ENCODE data around the gene BPIFB6. TPM values are rescaled to one million over a fixed set of nuclear protein-coding genes. Genes with fewer than 3 reads are reported as not detected.

Gene BPIFB6
- total RNA-seq, 4 donors from 2014 or later: not detected

DNA sequence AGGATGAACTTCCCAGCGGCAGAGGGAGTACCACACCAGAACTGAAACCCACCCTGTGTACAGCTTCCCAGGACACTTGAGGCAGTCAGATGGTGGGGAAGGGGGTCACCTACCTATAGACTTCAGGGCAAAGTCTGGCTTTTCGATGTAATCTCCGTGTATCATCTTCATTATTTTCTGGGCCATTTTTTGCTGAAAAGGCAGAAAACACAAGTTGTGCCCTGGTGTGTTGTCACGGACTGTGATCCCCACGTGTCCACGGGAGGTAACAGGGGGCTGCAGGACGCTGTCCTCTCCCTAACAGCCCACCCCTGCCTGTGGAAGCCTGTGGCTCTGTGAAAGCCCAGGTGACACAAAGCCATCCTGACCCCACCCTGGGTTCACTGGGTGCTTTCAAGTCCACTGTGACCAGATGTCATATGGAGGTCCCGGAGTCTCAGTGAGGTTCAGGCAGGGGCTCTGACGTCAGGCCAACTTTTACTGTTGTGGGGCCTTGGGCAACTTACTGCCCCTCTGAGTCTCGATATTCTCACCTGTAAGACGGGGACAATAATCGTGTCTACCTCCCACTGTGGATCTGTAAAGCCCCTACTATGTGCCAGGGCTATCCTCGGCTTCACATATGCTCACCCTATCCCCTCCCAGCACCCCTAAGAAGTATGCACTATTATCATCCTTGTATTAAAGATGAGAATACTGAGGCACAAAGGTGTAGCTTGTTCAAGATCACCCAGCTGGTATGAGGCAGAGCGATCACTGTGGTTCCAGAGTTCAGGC is 41.8 kb upstream of the BPIFB6 start:
- H3K27ac ChIP-seq: no peak overlapping the region
- H3K27me3 ChIP-seq: peaks cover 15% of the 10 kb centered on the region
- TF ChIP-seq POLR2A (IDR thresholded peaks at IDR 0.05) (no peak), EP300 (IDR thresholded peaks at IDR 0.05) (no peak), POLR2AphosphoS5 (IDR thresholded peaks at IDR 0.05) (no peak)
- TF ChIP-seq, protein P1, sequence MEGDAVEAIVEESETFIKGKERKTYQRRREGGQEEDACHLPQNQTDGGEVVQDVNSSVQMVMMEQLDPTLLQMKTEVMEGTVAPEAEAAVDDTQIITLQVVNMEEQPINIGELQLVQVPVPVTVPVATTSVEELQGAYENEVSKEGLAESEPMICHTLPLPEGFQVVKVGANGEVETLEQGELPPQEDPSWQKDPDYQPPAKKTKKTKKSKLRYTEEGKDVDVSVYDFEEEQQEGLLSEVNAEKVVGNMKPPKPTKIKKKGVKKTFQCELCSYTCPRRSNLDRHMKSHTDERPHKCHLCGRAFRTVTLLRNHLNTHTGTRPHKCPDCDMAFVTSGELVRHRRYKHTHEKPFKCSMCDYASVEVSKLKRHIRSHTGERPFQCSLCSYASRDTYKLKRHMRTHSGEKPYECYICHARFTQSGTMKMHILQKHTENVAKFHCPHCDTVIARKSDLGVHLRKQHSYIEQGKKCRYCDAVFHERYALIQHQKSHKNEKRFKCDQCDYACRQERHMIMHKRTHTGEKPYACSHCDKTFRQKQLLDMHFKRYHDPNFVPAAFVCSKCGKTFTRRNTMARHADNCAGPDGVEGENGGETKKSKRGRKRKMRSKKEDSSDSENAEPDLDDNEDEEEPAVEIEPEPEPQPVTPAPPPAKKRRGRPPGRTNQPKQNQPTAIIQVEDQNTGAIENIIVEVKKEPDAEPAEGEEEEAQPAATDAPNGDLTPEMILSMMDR (IDR thresholded peaks at IDR 0.05): no peak
- no peaks in the 10 kb centered on the region for H3K4me1 ChIP-seq
- H3K9me3 ChIP-seq: no peaks in the 10 kb centered on the region
- H3K4me3 ChIP-seq: no peak overlapping the region
- WGBS: 94% methylated on average over 8 of the region's 14 CpGs
- H3K36me3 ChIP-seq: no peaks in the 10 kb centered on the region
- no peak for DNase-seq (ENCODE audit: low spot score in 2 of 2)

DNA sequence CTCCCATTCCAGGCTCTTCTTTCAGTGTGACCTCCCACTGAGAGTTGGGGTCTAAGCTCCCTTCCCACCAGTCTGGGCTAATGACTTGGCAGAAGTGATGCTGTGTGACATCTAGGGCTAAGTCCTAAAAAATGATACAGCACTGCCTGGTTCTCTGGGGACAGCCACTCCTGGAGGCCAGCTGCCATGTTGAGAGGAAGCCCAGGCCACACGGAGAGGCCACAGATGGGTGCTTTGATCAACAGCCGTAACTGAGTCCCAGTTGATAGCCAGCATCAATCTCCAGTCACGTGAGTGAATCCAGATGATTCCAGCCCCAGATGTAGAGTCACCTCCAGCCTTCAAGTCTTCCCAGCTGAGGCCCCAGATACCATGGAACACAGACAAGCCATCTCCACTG is 41.0 kb upstream of the BPIFB6 start:
- no peak for DNase-seq (ENCODE audit: low spot score in 2 of 2)
- Histone ChIP-seq H3K4me3 (no peak overlapping the region), H3K4me1 (no peaks in the 10 kb centered on the region), H3K9me3 (no peaks in the 10 kb centered on the region), H3K27me3 (peaks cover 15% of the 10 kb centered on the region), H3K36me3 (no peaks in the 10 kb centered on the region), H3K27ac (no peak overlapping the region)
- WGBS: no CpG with 5 or more reads among the region's 3 CpGs
- TF ChIP-seq POLR2AphosphoS5 (IDR thresholded peaks at IDR 0.05) (no peak), POLR2A (IDR thresholded peaks at IDR 0.05) (no peak), EP300 (IDR thresholded peaks at IDR 0.05) (no peak)
- TF ChIP-seq, protein P1 (IDR thresholded peaks at IDR 0.05): no peak

DNA sequence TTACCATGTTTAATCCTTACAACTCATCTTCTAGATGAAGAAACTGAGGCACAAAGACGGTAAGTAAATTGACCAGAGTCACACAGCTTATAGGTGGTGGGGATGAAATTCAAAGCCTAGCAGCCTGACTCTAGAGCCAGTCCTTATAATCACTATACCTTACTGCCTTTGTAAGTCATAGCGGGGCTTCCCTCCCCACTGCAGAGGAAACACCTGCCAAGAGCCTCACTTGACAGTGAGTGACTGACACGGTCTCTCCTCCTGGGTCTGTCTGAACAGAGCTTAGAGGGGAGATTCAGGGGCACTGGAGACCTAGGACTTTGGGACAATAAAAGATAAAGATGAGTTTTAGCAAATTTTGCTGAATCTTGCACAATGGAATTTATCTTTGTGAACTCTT is 40.1 kb upstream of the BPIFB6 start:
- 62% methylated on average over 3 of the region's 3 CpGs for WGBS
- no peaks in the 10 kb centered on the region for H3K36me3 ChIP-seq
- H3K9me3 ChIP-seq: no peaks in the 10 kb centered on the region
- TF ChIP-seq EP300 (IDR thresholded peaks at IDR 0.05) (no peak), POLR2AphosphoS5 (IDR thresholded peaks at IDR 0.05) (no peak), POLR2A (IDR thresholded peaks at IDR 0.05) (no peak)
- TF ChIP-seq, protein P1 (IDR thresholded peaks at IDR 0.05): no peak
- DNase-seq (ENCODE audit: low spot score in 2 of 2): no peak
- peaks cover 15% of the 10 kb centered on the region for H3K27me3 ChIP-seq
- no peaks in the 10 kb centered on the region for H3K4me1 ChIP-seq
- H3K4me3 ChIP-seq: no peak overlapping the region
- no peak overlapping the region for H3K27ac ChIP-seq

DNA sequence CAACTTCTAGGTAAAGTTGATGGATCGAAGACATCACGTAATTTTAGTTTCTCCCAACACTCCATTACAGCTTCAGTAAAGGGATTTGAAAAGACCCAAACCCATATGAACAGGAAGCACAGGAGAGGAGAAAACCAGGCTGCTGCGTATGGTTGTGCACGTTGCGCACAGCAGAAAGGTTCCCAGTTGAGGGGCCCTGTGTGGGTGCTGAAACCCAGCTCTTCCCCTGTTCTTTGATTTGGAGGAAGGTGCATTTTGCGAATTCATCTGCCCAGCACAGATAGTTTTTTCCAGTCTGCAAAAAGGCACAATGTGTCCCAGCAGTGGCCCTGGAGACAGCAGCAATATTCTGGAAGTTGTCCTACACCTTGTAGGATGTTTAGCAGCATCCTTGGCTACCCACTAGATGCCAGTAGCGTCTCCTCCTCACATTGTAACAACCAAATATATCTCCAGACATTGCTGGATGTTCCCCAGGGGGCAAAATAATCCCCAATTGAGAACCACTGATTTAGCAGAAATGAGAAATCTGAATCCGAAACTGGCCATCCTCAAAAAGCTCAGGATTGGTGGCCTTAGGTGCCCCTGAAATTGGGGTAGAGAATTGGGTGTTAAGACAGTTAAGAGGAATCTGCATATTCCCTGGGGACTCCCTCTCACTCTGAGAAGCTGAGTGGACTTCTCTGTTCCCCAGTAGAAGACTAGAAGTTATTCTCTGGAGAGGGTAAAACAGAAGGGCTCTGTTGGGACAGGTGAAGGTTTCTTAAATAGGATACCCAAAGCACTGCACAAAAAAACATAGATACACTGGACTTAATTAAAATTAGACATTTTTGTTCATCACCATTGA is 39.4 kb upstream of the BPIFB6 start:
- TF ChIP-seq POLR2AphosphoS5 (IDR thresholded peaks at IDR 0.05) (no peak), EP300 (IDR thresholded peaks at IDR 0.05) (no peak), POLR2A (IDR thresholded peaks at IDR 0.05) (no peak)
- TF ChIP-seq, protein P1 (IDR thresholded peaks at IDR 0.05): no peak
- H3K27me3 ChIP-seq: peaks cover 9% of the 10 kb centered on the region

DNA sequence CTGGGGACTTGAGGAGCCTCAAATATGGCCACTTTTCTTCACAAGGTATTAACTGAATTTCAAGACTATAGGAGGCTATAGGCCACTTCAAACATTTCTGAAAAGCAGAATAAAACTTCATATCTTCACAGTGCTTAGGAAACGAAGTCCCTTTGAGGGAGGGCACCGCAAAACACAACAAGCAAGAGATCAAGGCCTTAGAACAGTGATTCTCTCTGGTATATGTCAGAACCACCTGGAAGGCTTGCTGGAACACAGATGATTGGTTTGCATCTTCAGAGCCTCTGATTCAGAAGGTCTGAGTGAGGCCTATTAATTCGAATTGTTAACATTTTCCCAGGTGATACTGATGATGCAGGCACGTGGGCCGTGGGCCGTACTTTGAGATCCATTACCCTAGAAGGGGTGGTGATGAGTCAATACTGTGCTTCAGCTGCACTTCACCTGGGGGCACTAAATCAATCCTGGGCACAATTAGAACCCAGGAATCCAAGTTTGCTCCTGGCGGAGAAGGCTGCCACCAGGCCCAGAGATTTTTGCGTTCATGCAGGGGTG is 37.9 kb upstream of the BPIFB6 start:
- no peak overlapping the region for H3K4me3 ChIP-seq
- no peaks in the 10 kb centered on the region for H3K4me1 ChIP-seq
- H3K36me3 ChIP-seq: no peaks in the 10 kb centered on the region
- H3K27me3 ChIP-seq: peaks cover 8% of the 10 kb centered on the region
- 76% methylated on average over 8 of the region's 8 CpGs for WGBS
- TF ChIP-seq, protein P1 (IDR thresholded peaks at IDR 0.05): no peak
- no peak for TF ChIP-seq POLR2AphosphoS5 (IDR thresholded peaks at IDR 0.05)
- no peak for TF ChIP-seq POLR2A (IDR thresholded peaks at IDR 0.05)
- TF ChIP-seq EP300 (IDR thresholded peaks at IDR 0.05): no peak
- no peak for DNase-seq (ENCODE audit: low spot score in 2 of 2)
- no peak overlapping the region for H3K27ac ChIP-seq
- no peaks in the 10 kb centered on the region for H3K9me3 ChIP-seq

More for the DNA sequence above, 39.4 kb upstream of the BPIFB6 start:
- Histone ChIP-seq H3K4me3 (no peak overlapping the region), H3K4me1 (no peaks in the 10 kb centered on the region), H3K9me3 (no peaks in the 10 kb centered on the region), H3K36me3 (no peaks in the 10 kb centered on the region), H3K27ac (no peak overlapping the region)
- no peak for DNase-seq (ENCODE audit: low spot score in 2 of 2)
- WGBS: 86% methylated on average over 8 of the region's 8 CpGs
